ENCODE data around the gene IFRD1. TPM values are rescaled to one million over a fixed set of nuclear protein-coding genes. Genes with fewer than 3 reads are reported as not detected.

IFRD1 gene
- polyA plus RNA-seq, 1 donor (not counting 4 experiments of a cell fraction or from before 2014, with no cell fraction given), result 38.3 TPM

GRCh38 chr7:112439476-112439875, 10.8 kb upstream of the IFRD1 start:
- FAIRE-seq (no peak), DNase-seq (ENCODE audit: low read depth, low spot score) (no peak)
- peaks cover 15% of the 10 kb centered on the region for H3K4me1 ChIP-seq (ENCODE audit: control insufficient read depth, extremely low read depth, insufficient read depth, low read length)
- H2AFZ ChIP-seq (ENCODE audit: control insufficient read depth, low read length), result no peak overlapping the region
- H3K27ac ChIP-seq (ENCODE audit: control insufficient read depth, insufficient read depth, low read length), result no peak overlapping the region
- no peak for TF ChIP-seq CTCF (optimal IDR thresholded peaks at IDR 0.05 in 1 of 3, IDR thresholded peaks at IDR 0.05 in 1 of 3, conservative IDR thresholded peaks at IDR 0.05 in 1 of 3; ENCODE audit: extremely low read depth in 1 of 3, insufficient read depth in 2 of 3, low read length in 3 of 3)
- no peak for TF ChIP-seq EZH2 (IDR thresholded peaks at IDR 0.05; ENCODE audit: low read length)
- no peaks in the 10 kb centered on the region for H4K20me1 ChIP-seq (ENCODE audit: control insufficient read depth, extremely low read depth, insufficient read depth, low read length)
- no peaks in the 10 kb centered on the region for H3K9me1 ChIP-seq (ENCODE audit: control insufficient read depth, extremely low read depth, insufficient read depth, low read length)
- H3K4me3 ChIP-seq (ENCODE audit: control insufficient read depth in 2 of 3, extremely low read depth in 1 of 3, insufficient read depth in 2 of 3, low read depth in 1 of 3, low read length in 3 of 3), result no peak overlapping the region
- dilution Hi-C loops (cut with MboI; ENCODE audit: extremely low pct_ligation_motif_present, low sequenced_read_pairs), result no loop called here
- no peaks in the 10 kb centered on the region for H3K36me3 ChIP-seq (ENCODE audit: control insufficient read depth in 2 of 2, extremely low read depth in 1 of 2, insufficient read depth in 2 of 2, low read length in 2 of 2)
- no peaks in the 10 kb centered on the region for H3K9me3 ChIP-seq (ENCODE audit: control insufficient read depth, low read depth, low read length)
- no peak overlapping the region for H3K9ac ChIP-seq (ENCODE audit: control insufficient read depth, extremely low read depth, insufficient read depth, low read length)
- no peaks in the 10 kb centered on the region for H3K79me2 ChIP-seq (ENCODE audit: control insufficient read depth, insufficient read depth, low read length)
- H3K27me3 ChIP-seq (ENCODE audit: control insufficient read depth, extremely low read depth, insufficient read depth, low read length), result no peaks in the 10 kb centered on the region
- H3K4me2 ChIP-seq (ENCODE audit: control insufficient read depth, extremely low read depth, insufficient read depth, low read depth, low read length), result no peak overlapping the region

- Histone ChIP-seq H3K4me2 (ENCODE audit: control insufficient read depth, extremely low read depth, insufficient read depth, low read depth, low read length) (no peak overlapping the region), H3K9ac (ENCODE audit: control insufficient read depth, extremely low read depth, insufficient read depth, low read length) (no peak overlapping the region), H2AFZ (ENCODE audit: control insufficient read depth, low read length) (no peak overlapping the region), H3K27ac (ENCODE audit: control insufficient read depth, insufficient read depth, low read length) (no peak overlapping the region), H3K4me3 (ENCODE audit: control insufficient read depth in 2 of 3, extremely low read depth in 1 of 3, insufficient read depth in 2 of 3, low read depth in 1 of 3, low read length in 3 of 3) (no peak overlapping the region), H4K20me1 (ENCODE audit: control insufficient read depth, extremely low read depth, insufficient read depth, low read length) (no peaks in the 10 kb centered on the region), H3K9me3 (ENCODE audit: control insufficient read depth, low read depth, low read length) (no peaks in the 10 kb centered on the region), H3K27me3 (ENCODE audit: control insufficient read depth, extremely low read depth, insufficient read depth, low read length) (no peaks in the 10 kb centered on the region), H3K4me1 (ENCODE audit: control insufficient read depth, extremely low read depth, insufficient read depth, low read length) (peaks cover 3% of the 10 kb centered on the region), H3K36me3 (ENCODE audit: control insufficient read depth in 2 of 2, extremely low read depth in 1 of 2, insufficient read depth in 2 of 2, low read length in 2 of 2) (no peaks in the 10 kb centered on the region), H3K9me1 (ENCODE audit: control insufficient read depth, extremely low read depth, insufficient read depth, low read length) (no peaks in the 10 kb centered on the region), H3K79me2 (ENCODE audit: control insufficient read depth, insufficient read depth, low read length) (no peaks in the 10 kb centered on the region)
- DNase-seq (ENCODE audit: low read depth, low spot score) (no peak), FAIRE-seq (no peak)
- TF ChIP-seq EZH2 (IDR thresholded peaks at IDR 0.05; ENCODE audit: low read length), result no peak
- no peak for TF ChIP-seq CTCF (optimal IDR thresholded peaks at IDR 0.05 in 1 of 3, IDR thresholded peaks at IDR 0.05 in 1 of 3, conservative IDR thresholded peaks at IDR 0.05 in 1 of 3; ENCODE audit: extremely low read depth in 1 of 3, insufficient read depth in 2 of 3, low read length in 3 of 3)
- dilution Hi-C loops (cut with MboI; ENCODE audit: extremely low pct_ligation_motif_present, low sequenced_read_pairs), result no loop called here
These were observed 8.1 kb upstream of the IFRD1 start for GRCh38 chr7:112442210-112442609.
